A673 (cell line): ENCODE measurements around the gene SYT13.

Experiments used
- CTCF ChIP-seq: fragments of 300-800, 200-600 bp; sonication (generic); conservative IDR thresholded peaks from 2 replicates; pipeline ENCODE4 v1.5.1; 2017; ENCODE audit warnings: low read depth, mild to moderate bottlenecking, antibody characterized with exemption, low read length, moderate library complexity, mixed read lengths
- EZH2 ChIP-seq: fragments of 200-600 bp; sonication (generic); IDR thresholded peaks from 2 replicates; pipeline ENCODE4 v1.6.1; 2017; ENCODE audit warnings: borderline replicate concordance, low read depth, mild to moderate bottlenecking, mixed read lengths, antibody characterized with exemption, low read length; ENCODE audit not compliant: poor library complexity, severe bottlenecking

DNA sequence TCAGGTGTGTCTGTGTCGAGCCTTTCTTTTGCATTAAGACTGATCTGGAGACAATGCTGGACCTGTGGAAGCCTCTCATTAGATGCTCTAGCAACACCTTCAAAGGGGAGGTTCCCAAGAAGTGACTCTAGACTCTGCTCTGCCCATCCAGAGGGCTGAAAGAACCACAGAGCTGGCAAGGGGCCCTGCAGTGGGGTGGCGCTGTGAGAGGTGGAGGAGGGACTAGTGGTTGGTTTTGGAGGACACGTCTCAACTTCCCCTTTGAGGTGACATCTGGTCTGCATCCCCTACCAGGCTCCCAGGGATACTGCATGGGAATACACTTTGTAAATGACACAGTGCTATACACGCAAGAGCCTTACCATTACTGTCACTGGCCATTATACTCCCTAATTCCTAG is 34.2 kb upstream of the SYT13 start:
- TF ChIP-seq EZH2 (no peak), CTCF (no peak)
